Muscle of leg (tissue), 9 donors: Measurements from ENCODE around the gene PAIP1. TPM values are rescaled to one million over a fixed set of nuclear protein-coding genes. Genes with fewer than 3 reads are reported as not detected.

ENCODE experiments used
- polyA plus RNA-seq, 8 donors: library from polyadenylated mRNA; unstranded; fragments of 120-200 nt; gene quantifications; one replicate each; pipeline versions ENCODE4 v1.2.1 to v1.2.3, GENCODE V29; 2013; ENCODE audit warnings: inconsistent platforms in 1 of 8, low replicate concordance in 1 of 8; ENCODE audit not compliant: insufficient read length in 8 of 8, insufficient read depth in 1 of 8
- total RNA-seq: library from RNA; stranded (reverse); fragments of 120-200 nt; gene quantifications from one replicate; pipeline ENCODE4 v1.2.4, GENCODE V29; 2013

PAIP1 gene
- total and polyA plus RNA-seq, 9 donors: 81.6 to 108 (median 92.4) TPM

Other genes with a start within 250 kb of the PAIP1 start
- gene HMGCS1, start 243.7 kb downstream of the PAIP1 start, total RNA-seq: 23.5 TPM
- gene HMGCS1, start 243.7 kb downstream of the PAIP1 start, polyA plus RNA-seq: 10 to 100 TPM; 24.7 to 51.0 (median 39.9) TPM
- 0.22 TPM for gene CCL28, start 144.7 kb downstream of the PAIP1 start, total RNA-seq
- gene CCL28, start 144.7 kb downstream of the PAIP1 start, polyA plus RNA-seq: under 1 TPM; 0.18 to 0.79 (median 0.37) TPM
- 8.4 TPM for gene TMEM267, start 73.2 kb downstream of the PAIP1 start, total RNA-seq
- 1 to 10 TPM; 7.8 to 9.1 (median 8.1) TPM for gene TMEM267, start 73.2 kb downstream of the PAIP1 start, polyA plus RNA-seq
- 4.5 TPM for gene C5orf34, start 41.9 kb downstream of the PAIP1 start, total RNA-seq
- 1 to 10 TPM; 3.2 to 4.9 (median 4.0) TPM for gene C5orf34, start 41.9 kb downstream of the PAIP1 start, polyA plus RNA-seq
- gene NNT, start 46.1 kb upstream of the PAIP1 start, total RNA-seq: 67.0 TPM
- gene NNT, start 46.1 kb upstream of the PAIP1 start, polyA plus RNA-seq: 10 to 100 TPM; 72.1 to 92.1 (median 78.0) TPM